Keratinocyte (primary cell): Measurements from ENCODE around the gene RBFOX1.

Experiments
- CTCF ChIP-seq, 3 experiments: IDR thresholded peaks in 1 of 3; conservative IDR thresholded peaks in 1 of 3; optimal IDR thresholded peaks in 1 of 3; 2 replicates in 2 of 3; 3 replicates in 1 of 3; pipeline versions ENCODE3 to v1.5.1; 2011; ENCODE audit warnings: low read length in 3 of 3, mild to moderate bottlenecking in 3 of 3, moderate library complexity in 2 of 3, control low read depth in 1 of 3, inconsistent platforms in 1 of 3; ENCODE audit not compliant: insufficient read depth in 2 of 3; ENCODE audit errors: extremely low read depth in 1 of 3
- EZH2 ChIP-seq: IDR thresholded peaks from one replicate; pipeline ENCODE4 v1.6.1; 2012; ENCODE audit warnings: inconsistent platforms, mild to moderate bottlenecking, low read length, moderate library complexity

DNA sequence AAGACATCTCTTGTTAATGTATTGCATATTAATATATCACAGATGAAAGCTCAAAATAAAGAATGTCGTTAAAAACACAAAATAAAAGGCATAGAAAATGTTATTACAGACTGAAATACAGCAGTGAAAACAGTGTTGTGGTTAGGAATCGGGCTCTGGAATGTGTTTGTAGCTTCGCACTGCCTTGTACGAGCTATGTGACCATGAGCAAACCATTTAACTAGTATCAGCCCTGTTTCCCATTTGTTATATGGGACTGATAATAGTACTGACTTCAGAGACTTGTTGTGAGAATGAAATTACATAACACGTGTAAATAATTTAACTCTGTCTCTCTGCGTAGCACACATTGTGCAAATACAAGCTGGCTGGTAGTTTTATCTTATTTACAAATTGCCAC, 648 bp upstream of the RBFOX1 start:
- TF ChIP-seq CTCF (optimal IDR thresholded peaks at IDR 0.05 in 1 of 3, IDR thresholded peaks at IDR 0.05 in 1 of 3, conservative IDR thresholded peaks at IDR 0.05 in 1 of 3; ENCODE audit: extremely low read depth in 1 of 3, insufficient read depth in 2 of 3, low read length in 3 of 3) (no peak), EZH2 (no peak)
